SK-N-SH treated with all-trans-retinoic acid at 6 μM for 48 hours (cell line): Measurements from ENCODE around the gene CD200R1L.
A peak's percentile ranks its signal among the peaks of the same experiment; 100 is the strongest.

Experiments used
- ATAC-seq: fragments of 200-7000 bp; cut with Tn5 transposase; 3 replicates; pipeline ENCODE4 v1.9.1; 2020; ENCODE audit warnings: mild to moderate bottlenecking, moderate library complexity
- BACH2 ChIP-seq: fragments of 250-450 bp; sonication (Bioruptor Pico); IDR thresholded peaks from 2 replicates; pipeline ENCODE4 v1.9.0; 2021; ENCODE audit warnings: mild to moderate bottlenecking, borderline replicate concordance
- CREB5 ChIP-seq: fragments of 250-450 bp; sonication (Bioruptor Pico); IDR thresholded peaks from 2 replicates; pipeline ENCODE4 v1.5.1; 2020; ENCODE audit warnings: low read depth, mild to moderate bottlenecking, moderate library complexity
- CSDC2 ChIP-seq: fragments of 250-450 bp; sonication (Bioruptor Pico); IDR thresholded peaks from 2 replicates; pipeline ENCODE4 v1.5.0; 2020; ENCODE audit warnings: mild to moderate bottlenecking, moderate library complexity
- CSRNP3 ChIP-seq: fragments of 250-450 bp; sonication (Bioruptor Pico); IDR thresholded peaks from 2 replicates; pipeline ENCODE4 v1.5.1; 2021; ENCODE audit warnings: mild to moderate bottlenecking, moderate library complexity
- ESRRG ChIP-seq: fragments of 250-450 bp; sonication (Bioruptor Pico); IDR thresholded peaks from 2 replicates; pipeline ENCODE4 v1.6.1; 2021; ENCODE audit warnings: mild to moderate bottlenecking
- GLIS3 ChIP-seq: fragments of 250-450 bp; sonication (Bioruptor Pico); IDR thresholded peaks from 2 replicates; pipeline ENCODE4 v1.5.0; 2020; ENCODE audit warnings: mild to moderate bottlenecking, moderate library complexity
- ISL1 ChIP-seq: fragments of 250-450 bp; sonication (Bioruptor Pico); IDR thresholded peaks from 2 replicates; pipeline ENCODE4 v2.1.2; 2022; ENCODE audit warnings: mild to moderate bottlenecking, moderate library complexity
- OSR1 ChIP-seq: fragments of 250-450 bp; sonication (Bioruptor Pico); IDR thresholded peaks from 2 replicates; pipeline ENCODE4 v1.8.0; 2022; ENCODE audit warnings: moderate library complexity, mild to moderate bottlenecking, inconsistent platforms
- PATZ1 ChIP-seq: fragments of 250-450 bp; sonication (Bioruptor Pico); IDR thresholded peaks from 2 replicates; pipeline ENCODE4 v1.8.0; 2020; ENCODE audit warnings: mild to moderate bottlenecking, moderate library complexity, borderline replicate concordance
- POU6F1 ChIP-seq: fragments of 250-450 bp; sonication (Bioruptor Pico); IDR thresholded peaks from 2 replicates; pipeline ENCODE4 v1.8.0; 2021; ENCODE audit warnings: low read depth, mild to moderate bottlenecking, moderate library complexity, borderline replicate concordance
- PPARA ChIP-seq: fragments of 250-450 bp; sonication (Bioruptor Pico); IDR thresholded peaks from 2 replicates; pipeline ENCODE4 v1.5.0; 2020; ENCODE audit warnings: mild to moderate bottlenecking, borderline replicate concordance
- RARB ChIP-seq: fragments of 250-450 bp; sonication (Bioruptor Pico); IDR thresholded peaks from 2 replicates; pipeline ENCODE4 v1.8.0; 2021; ENCODE audit warnings: mild to moderate bottlenecking, moderate library complexity
- SNAI2 ChIP-seq: fragments of 250-450 bp; sonication (Bioruptor Pico); IDR thresholded peaks from 2 replicates; pipeline ENCODE4 v1.5.0; 2020; ENCODE audit warnings: mild to moderate bottlenecking, moderate library complexity
- TSHZ2 ChIP-seq: fragments of 250-450 bp; sonication (Bioruptor Pico); IDR thresholded peaks from 2 replicates; pipeline ENCODE4 v1.5.0; 2020; ENCODE audit warnings: mild to moderate bottlenecking, moderate library complexity
- ZC3H10 ChIP-seq: fragments of 250-450 bp; sonication (Bioruptor Pico); IDR thresholded peaks from 2 replicates; pipeline ENCODE4 v1.5.1; 2021; ENCODE audit warnings: mild to moderate bottlenecking, moderate library complexity
- ZNF565 ChIP-seq: fragments of 450-650 bp; formaldehyde crosslinking; conservative IDR thresholded peaks from 2 replicates; pipeline ENCODE4 v1.5.0; 2020; ENCODE audit warnings: low read depth, mild to moderate bottlenecking, moderate library complexity
- ZNF8 ChIP-seq: fragments of 450-650 bp; formaldehyde crosslinking; IDR thresholded peaks from 2 replicates; pipeline ENCODE4 v1.5.0; 2020; ENCODE audit warnings: mild to moderate bottlenecking, moderate library complexity

The CD200R1L gene

GRCh38 chr3:112888381-112889085 lies 41.9 kb upstream of the CD200R1L start:
- TF ChIP-seq GLIS3 (peak; percentile 67; the same call in 1 of the 2 replicates), ISL1 (CRISPR knock-in tag) (peak; percentile 99), CREB5 (peak; percentile 85), ESRRG (0 out of 2 replicates have a peak, but pooled peaks have one; percentile 44), PATZ1 (CRISPR knock-in tag) (0 out of 2 replicates have a peak, but pooled peaks have one; percentile 58), CSRNP3 (CRISPR knock-in tag) (peak; percentile 80; the same call in 1 of the 2 replicates), PPARA (no peak), TSHZ2 (no peak)
- ATAC-seq = peak; percentile 61

- no peak for ATAC-seq
- TF ChIP-seq RARB (CRISPR knock-in tag) (no peak), ISL1 (CRISPR knock-in tag) (no peak), TSHZ2 (no peak), ZNF565 (no peak), PATZ1 (CRISPR knock-in tag) (no peak), CREB5 (no peak)
Measured at GRCh38 chr3:112884678-112885290, 38.1 kb upstream of the CD200R1L start.

- no peak for ATAC-seq
- TF ChIP-seq BACH2 (no peak), ZNF8 (CRISPR knock-in tag) (no peak), GLIS3 (no peak), CSRNP3 (CRISPR knock-in tag) (no peak), PPARA (no peak), POU6F1 (CRISPR knock-in tag) (no peak), CSDC2 (CRISPR knock-in tag) (no peak), ZC3H10 (CRISPR knock-in tag) (no peak), OSR1 (CRISPR knock-in tag) (no peak), SNAI2 (CRISPR knock-in tag) (no peak)
Measured at GRCh38 chr3:112881891-112882290, 35.2 kb upstream of the CD200R1L start.
